ENCODE data around the gene SAXO2. TPM values are rescaled to one million over a fixed set of nuclear protein-coding genes. Genes with fewer than 3 reads are reported as not detected.
"Not testable (repeated sequence)": the region's sequence is repeated elsewhere in the genome, so short reads cannot be mapped to it uniquely, and the experiment has no call there.

The SAXO2 gene
- total RNA-seq, 1 donor from 2014 or later = 2.6 TPM

- intact Hi-C loops (cut with micrococcal nuclease) = no loop called here
- H3K4me1 ChIP-seq = no peaks in the 10 kb centered on the region
- H3K27me3 ChIP-seq (ENCODE audit: low read depth) = no peaks in the 10 kb centered on the region
- no peaks in the 10 kb centered on the region for H3K36me3 ChIP-seq
- no peak for TF ChIP-seq CTCF (IDR thresholded peaks at IDR 0.05; ENCODE audit: borderline replicate concordance)
- no peak overlapping the region for H3K4me3 ChIP-seq
- H3K9me3 ChIP-seq (replicated peaks) = peaks cover 9% of the 10 kb centered on the region
- DNase-seq = no peak
- no peak overlapping the region for H3K27ac ChIP-seq (replicated peaks)
Observed at GRCh38 chr15:82306791-82307713, 44.4 kb downstream of the SAXO2 start.

GRCh38 chr15:82307714-82308081 lies 45.1 kb downstream of the SAXO2 start:
- Histone ChIP-seq H3K9me3 (replicated peaks) (peaks cover 9% of the 10 kb centered on the region), H3K27me3 (ENCODE audit: low read depth) (no peaks in the 10 kb centered on the region), H3K4me1 (no peaks in the 10 kb centered on the region), H3K4me3 (no peak overlapping the region), H3K27ac (replicated peaks) (no peak overlapping the region), H3K36me3 (no peaks in the 10 kb centered on the region)
- no peak for DNase-seq
- TF ChIP-seq CTCF (IDR thresholded peaks at IDR 0.05; ENCODE audit: borderline replicate concordance) = no peak
- intact Hi-C loops (cut with micrococcal nuclease) = no loop called here

- Histone ChIP-seq H3K36me3 (no peaks in the 10 kb centered on the region), H3K27me3 (ENCODE audit: low read depth) (no peaks in the 10 kb centered on the region), H3K27ac (replicated peaks) (no peak overlapping the region), H3K4me3 (no peak overlapping the region), H3K4me1 (no peaks in the 10 kb centered on the region), H3K9me3 (replicated peaks) (peaks cover 9% of the 10 kb centered on the region)
- TF ChIP-seq CTCF (IDR thresholded peaks at IDR 0.05; ENCODE audit: borderline replicate concordance) = no peak
- no peak for DNase-seq
- intact Hi-C loops (cut with micrococcal nuclease) = no loop called here
Observed at GRCh38 chr15:82309802-82310201, 47.2 kb downstream of the SAXO2 start.

- H3K27ac ChIP-seq (replicated peaks); intact Hi-C loops (cut with micrococcal nuclease); DNase-seq; H3K9me3 ChIP-seq (replicated peaks); H3K36me3 ChIP-seq; H3K27me3 ChIP-seq (ENCODE audit: low read depth); H3K4me3 ChIP-seq; H3K4me1 ChIP-seq: not testable (repeated sequence)
Observed at GRCh38 chr15:82311321-82311720, 48.7 kb downstream of the SAXO2 start.

- no peak for TF ChIP-seq CTCF (IDR thresholded peaks at IDR 0.05; ENCODE audit: borderline replicate concordance)
- no peak overlapping the region for H3K27ac ChIP-seq (replicated peaks)
- H3K4me1 ChIP-seq = peaks cover 9% of the 10 kb centered on the region
- intact Hi-C loops (cut with micrococcal nuclease) = no loop called here
- DNase-seq = no peak
- H3K36me3 ChIP-seq = no peaks in the 10 kb centered on the region
- peaks cover 9% of the 10 kb centered on the region for H3K9me3 ChIP-seq (replicated peaks)
- H3K4me3 ChIP-seq = no peak overlapping the region
- H3K27me3 ChIP-seq (ENCODE audit: low read depth) = no peaks in the 10 kb centered on the region
Observed at GRCh38 chr15:82312586-82313349, 50.1 kb downstream of the SAXO2 start.

- Histone ChIP-seq H3K4me3 (no peak overlapping the region), H3K27me3 (ENCODE audit: low read depth) (no peaks in the 10 kb centered on the region), H3K9me3 (replicated peaks) (peaks cover 9% of the 10 kb centered on the region), H3K4me1 (peaks cover 9% of the 10 kb centered on the region), H3K27ac (replicated peaks) (no peak overlapping the region), H3K36me3 (no peaks in the 10 kb centered on the region)
- intact Hi-C loops (cut with micrococcal nuclease) = no loop called here
- no peak for DNase-seq
- no peak for TF ChIP-seq CTCF (IDR thresholded peaks at IDR 0.05; ENCODE audit: borderline replicate concordance)
Observed at GRCh38 chr15:82313446-82313845, 50.8 kb downstream of the SAXO2 start.

- H3K36me3 ChIP-seq; H3K27me3 ChIP-seq (ENCODE audit: low read depth); intact Hi-C loops (cut with micrococcal nuclease); H3K4me3 ChIP-seq; H3K9me3 ChIP-seq (replicated peaks); DNase-seq; H3K4me1 ChIP-seq; H3K27ac ChIP-seq (replicated peaks): not testable (repeated sequence)
Observed at GRCh38 chr15:82313951-82314768, 51.5 kb downstream of the SAXO2 start.
